Loucy (cell line): Measurements from ENCODE around the gene SPATA13.

Source experiments
- H2AFZ ChIP-seq: fragments of 200-600 bp; sonication (generic); 2 replicates; pipeline ENCODE4 v1.6.0; 2016; ENCODE audit warnings: antibody characterized with exemption, mild to moderate bottlenecking, low read length, moderate library complexity
- H3F3A ChIP-seq: fragments of 200-600 bp; 2 replicates; pipeline ENCODE4 v1.6.0; 2016; ENCODE audit warnings: antibody characterized with exemption, low read depth, mild to moderate bottlenecking
- H3K27me3 ChIP-seq: fragments of 200-600 bp; sonication (generic); 2 replicates; pipeline ENCODE4 v1.6.1; 2014; ENCODE audit warnings: low read length, mild to moderate bottlenecking; ENCODE audit not compliant: insufficient read depth, poor library complexity, severe bottlenecking
- H3K36me3 ChIP-seq: fragments of 200-600 bp; sonication (generic); 2 replicates; pipeline ENCODE4 v1.6.1; 2016; ENCODE audit warnings: low read length; ENCODE audit not compliant: insufficient read depth
- H3K4me1 ChIP-seq: fragments of 200-600 bp; sonication (generic); 2 replicates; pipeline ENCODE4 v1.5.1; 2014; ENCODE audit warnings: low read length, mild to moderate bottlenecking; ENCODE audit not compliant: insufficient read depth, poor library complexity, severe bottlenecking
- H3K4me2 ChIP-seq: fragments of 200-600 bp; sonication (generic); 2 replicates; pipeline ENCODE4 v1.6.0; 2014; ENCODE audit warnings: antibody characterized with exemption, low read length, low read depth, mild to moderate bottlenecking; ENCODE audit not compliant: poor library complexity, severe bottlenecking
- H3K4me3 ChIP-seq: fragments of 200-600 bp; sonication (generic); 2 replicates; pipeline ENCODE4 v1.5.1; 2014; ENCODE audit warnings: low read length, mild to moderate bottlenecking, mixed read lengths; ENCODE audit not compliant: poor library complexity, severe bottlenecking
- H3K79me2 ChIP-seq: fragments of 200-600 bp; sonication (generic); 2 replicates; pipeline ENCODE4 v1.6.1; 2014; ENCODE audit warnings: low read length; ENCODE audit not compliant: insufficient read depth
- H3K9ac ChIP-seq: fragments of 200-600 bp; sonication (generic); 2 replicates; pipeline ENCODE4 v1.6.0; 2014; ENCODE audit warnings: mild to moderate bottlenecking, low read depth, low read length, moderate library complexity; ENCODE audit not compliant: poor library complexity, severe bottlenecking
- H3K9me2 ChIP-seq: fragments of 200-600 bp; sonication (generic); replicated peaks from 2 replicates; pipeline ENCODE4 v1.6.1; 2016; ENCODE audit warnings: low read depth, low read length, mixed read lengths
- H3K9me3 ChIP-seq: fragments of 200-600 bp; sonication (generic); 2 replicates; pipeline ENCODE4 v1.6.1; 2014; ENCODE audit warnings: mild to moderate bottlenecking, antibody characterized with exemption, low read length, low read depth; ENCODE audit not compliant: insufficient read depth
- H4K20me1 ChIP-seq: fragments of 200-600 bp; sonication (generic); 2 replicates; pipeline ENCODE4 v1.6.0; 2014; ENCODE audit warnings: antibody characterized with exemption, low read length, mild to moderate bottlenecking; ENCODE audit not compliant: insufficient read depth, poor library complexity, severe bottlenecking
- EZH2phosphoT487 ChIP-seq: fragments of 200-600 bp; IDR thresholded peaks from 2 replicates; pipeline ENCODE4 v1.6.1; 2018; ENCODE audit warnings: antibody characterized with exemption, mild to moderate bottlenecking, moderate library complexity, borderline replicate concordance
- TF ChIP-seq, protein P1 (sequence below): fragments of 200-600 bp; sonication (generic); conservative IDR thresholded peaks from 2 replicates; pipeline ENCODE4 v1.5.1; 2014; ENCODE audit warnings: mild to moderate bottlenecking, antibody characterized with exemption, low read length

Gene SPATA13

DNA sequence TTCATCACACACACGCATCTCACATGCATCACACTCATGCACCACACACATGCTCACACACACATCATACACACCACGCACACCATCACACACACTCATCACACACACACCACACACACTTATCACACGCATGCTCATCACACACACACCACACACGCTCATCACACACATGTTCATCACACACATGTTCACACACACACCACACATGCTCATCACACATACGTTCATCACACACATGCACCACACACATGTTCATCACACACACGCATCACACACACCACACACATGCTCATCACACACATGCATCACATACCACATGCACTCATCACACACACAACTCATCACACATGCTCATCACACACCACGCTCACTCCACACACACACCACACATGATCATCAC is 195.8 kb downstream of the SPATA13 start:
- Histone ChIP-seq H3K27me3 (no peaks in the 10 kb centered on the region), H3K4me1 (no peaks in the 10 kb centered on the region), H4K20me1 (no peaks in the 10 kb centered on the region), H3K9me3 (no peaks in the 10 kb centered on the region), H3K9me2 (no peaks in the 10 kb centered on the region), H3K36me3 (no peaks in the 10 kb centered on the region), H3K4me3 (no peak overlapping the region), H3K9ac (no peak overlapping the region), H3K79me2 (no peaks in the 10 kb centered on the region), H2AFZ (no peak overlapping the region), H3K4me2 (no peak overlapping the region), H3F3A (no peaks in the 10 kb centered on the region)
- TF ChIP-seq, protein P1, sequence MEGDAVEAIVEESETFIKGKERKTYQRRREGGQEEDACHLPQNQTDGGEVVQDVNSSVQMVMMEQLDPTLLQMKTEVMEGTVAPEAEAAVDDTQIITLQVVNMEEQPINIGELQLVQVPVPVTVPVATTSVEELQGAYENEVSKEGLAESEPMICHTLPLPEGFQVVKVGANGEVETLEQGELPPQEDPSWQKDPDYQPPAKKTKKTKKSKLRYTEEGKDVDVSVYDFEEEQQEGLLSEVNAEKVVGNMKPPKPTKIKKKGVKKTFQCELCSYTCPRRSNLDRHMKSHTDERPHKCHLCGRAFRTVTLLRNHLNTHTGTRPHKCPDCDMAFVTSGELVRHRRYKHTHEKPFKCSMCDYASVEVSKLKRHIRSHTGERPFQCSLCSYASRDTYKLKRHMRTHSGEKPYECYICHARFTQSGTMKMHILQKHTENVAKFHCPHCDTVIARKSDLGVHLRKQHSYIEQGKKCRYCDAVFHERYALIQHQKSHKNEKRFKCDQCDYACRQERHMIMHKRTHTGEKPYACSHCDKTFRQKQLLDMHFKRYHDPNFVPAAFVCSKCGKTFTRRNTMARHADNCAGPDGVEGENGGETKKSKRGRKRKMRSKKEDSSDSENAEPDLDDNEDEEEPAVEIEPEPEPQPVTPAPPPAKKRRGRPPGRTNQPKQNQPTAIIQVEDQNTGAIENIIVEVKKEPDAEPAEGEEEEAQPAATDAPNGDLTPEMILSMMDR, result no peak
- no peak for TF ChIP-seq EZH2phosphoT487
